GM21717 (cell line): Measurements from ENCODE around the gene ROR1.

Source experiments
- ATAC-seq: cut with Tn5 transposase; IDR thresholded peaks from one replicate; pipeline ENCODE4 v1.9.1; 2021; ENCODE audit warnings: mild to moderate bottlenecking, moderate library complexity; ENCODE audit not compliant: unreplicated experiment

Gene ROR1

GRCh38 chr1:64162151-64162550 is 388.3 kb downstream of the ROR1 start:
- no peak for ATAC-seq

DNA sequence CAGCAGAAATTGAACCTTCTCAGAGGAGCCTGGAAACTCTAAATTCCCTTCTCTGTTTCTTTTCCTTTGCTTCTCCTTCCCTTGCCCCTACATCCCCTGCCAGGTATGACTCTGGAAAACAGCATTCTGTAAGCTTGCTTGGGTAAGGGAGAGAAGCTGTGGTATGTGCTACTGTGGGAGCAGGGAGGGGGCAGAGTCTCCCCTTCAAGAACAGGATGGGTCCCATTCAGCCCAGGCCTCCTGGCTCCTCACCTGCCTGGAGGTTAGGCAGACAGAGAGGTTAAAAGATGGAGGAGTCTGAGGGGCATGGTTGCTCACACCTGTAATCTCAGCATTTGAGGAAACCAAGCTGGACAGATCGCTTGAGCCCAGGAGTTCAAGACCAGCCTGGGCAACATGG is 389.0 kb downstream of the ROR1 start:
- no peak for ATAC-seq

DNA sequence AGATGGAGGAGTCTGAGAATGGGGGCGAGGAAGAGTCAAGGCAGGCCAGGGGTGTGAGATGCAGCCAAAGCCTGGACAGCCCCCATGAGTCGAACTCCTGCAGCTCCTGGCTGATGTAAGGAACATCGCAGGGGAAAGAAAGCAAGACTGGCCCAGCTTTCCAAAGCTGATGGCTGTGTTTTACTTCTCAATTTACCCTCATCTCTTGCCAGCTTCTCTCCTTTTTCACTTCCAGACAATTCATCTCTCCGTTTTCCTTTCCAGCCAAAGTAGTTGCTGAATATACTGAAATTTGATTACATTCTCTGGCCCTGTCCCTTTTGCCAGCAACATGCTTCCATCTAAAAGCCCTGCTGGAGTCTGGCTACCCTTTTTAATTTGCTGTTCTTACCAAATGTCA is 389.6 kb downstream of the ROR1 start:
- ATAC-seq, result no peak

GRCh38 chr1:64163970-64164369 is 390.2 kb downstream of the ROR1 start:
- ATAC-seq, result no peak

DNA sequence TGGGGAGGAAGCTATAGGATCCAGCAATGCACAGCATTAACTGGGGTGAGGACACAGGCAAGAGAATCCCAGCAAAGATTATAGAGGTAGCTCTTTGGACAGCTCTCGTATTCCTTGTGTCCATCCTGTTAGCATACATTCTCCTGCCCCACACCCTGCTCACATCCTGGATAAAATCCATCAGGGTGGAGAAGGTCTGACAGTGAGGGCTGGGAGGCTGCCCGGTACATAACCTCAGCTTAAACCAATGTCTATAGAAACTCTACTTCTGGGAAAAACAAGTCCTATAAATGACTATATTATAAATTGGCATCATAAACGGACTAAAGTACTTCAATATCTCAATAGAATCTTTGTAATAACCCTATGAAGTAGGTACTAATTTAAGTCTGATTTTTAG is 392.8 kb downstream of the ROR1 start:
- ATAC-seq, result no peak

DNA sequence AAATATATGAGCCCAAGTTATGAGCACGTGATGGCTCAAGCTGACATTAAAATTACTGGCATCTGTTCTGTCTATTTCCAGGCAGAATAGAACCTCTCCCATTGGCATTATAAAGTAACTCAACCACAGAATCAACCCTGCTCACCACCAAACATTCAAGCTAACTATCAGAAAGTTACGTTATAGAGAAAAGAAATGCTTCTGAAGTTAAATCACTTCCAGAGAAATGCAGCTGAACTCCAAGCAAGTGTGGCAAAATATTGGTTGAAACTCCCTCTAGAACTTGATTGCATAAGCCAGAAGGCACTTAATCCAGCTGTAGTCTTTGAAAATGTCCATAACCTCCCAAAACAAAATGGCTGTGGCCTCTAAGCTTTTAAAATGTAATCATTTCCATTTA is 393.4 kb downstream of the ROR1 start:
- no peak for ATAC-seq

GRCh38 chr1:64171246-64171645 is 397.4 kb downstream of the ROR1 start:
- peak; percentile 12 for ATAC-seq

GRCh38 chr1:64171797-64172281 is 398.0 kb downstream of the ROR1 start:
- peak; percentile 81 for ATAC-seq

DNA sequence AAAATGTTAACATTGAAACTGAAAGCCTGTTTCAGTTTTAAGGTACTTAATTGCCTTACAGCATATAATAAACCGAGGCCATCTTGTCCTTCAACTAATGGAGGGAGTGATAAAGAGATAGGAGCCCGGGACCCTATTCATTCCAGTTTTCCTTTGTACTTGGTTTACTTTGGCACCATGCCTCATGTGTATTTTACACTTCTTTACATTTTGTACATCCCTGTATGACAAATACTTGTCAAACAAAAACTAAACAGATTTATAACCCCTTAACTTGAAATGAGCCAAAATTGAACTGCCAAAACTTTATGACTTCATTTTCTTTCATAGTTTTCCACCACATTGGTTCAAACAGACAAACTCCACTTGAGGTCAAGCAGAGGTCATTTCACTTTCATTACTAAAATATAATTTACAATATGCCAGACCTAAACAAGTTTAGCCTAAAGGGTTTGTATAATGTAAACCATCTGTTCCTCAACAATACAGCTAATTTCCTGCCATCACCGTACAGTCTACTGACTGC is 398.7 kb downstream of the ROR1 start:
- ATAC-seq, result peak; percentile 61

GRCh38 chr1:64173336-64173940 is 399.6 kb downstream of the ROR1 start:
- no peak for ATAC-seq

DNA sequence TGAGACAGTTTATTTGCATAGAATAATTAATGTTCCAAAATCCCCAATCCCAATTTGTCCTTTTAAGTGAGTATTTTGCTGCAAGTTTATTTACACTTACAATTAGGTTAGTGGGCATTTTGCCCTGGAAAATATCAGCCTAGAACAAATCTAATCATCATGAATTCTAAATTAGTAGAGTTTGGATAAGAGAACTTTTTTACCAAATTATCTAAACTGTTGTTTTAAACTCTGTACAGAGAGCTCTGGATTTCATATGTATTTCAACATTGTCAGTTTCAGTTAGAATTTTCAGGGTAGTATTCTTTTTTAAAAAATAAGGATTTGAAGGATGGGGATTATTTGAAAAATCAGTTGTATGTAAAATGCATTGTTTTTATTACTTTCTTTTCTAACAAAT is 401.8 kb downstream of the ROR1 start:
- ATAC-seq, result no peak

GRCh38 chr1:64176659-64177058 is 402.8 kb downstream of the ROR1 start:
- no peak for ATAC-seq

DNA sequence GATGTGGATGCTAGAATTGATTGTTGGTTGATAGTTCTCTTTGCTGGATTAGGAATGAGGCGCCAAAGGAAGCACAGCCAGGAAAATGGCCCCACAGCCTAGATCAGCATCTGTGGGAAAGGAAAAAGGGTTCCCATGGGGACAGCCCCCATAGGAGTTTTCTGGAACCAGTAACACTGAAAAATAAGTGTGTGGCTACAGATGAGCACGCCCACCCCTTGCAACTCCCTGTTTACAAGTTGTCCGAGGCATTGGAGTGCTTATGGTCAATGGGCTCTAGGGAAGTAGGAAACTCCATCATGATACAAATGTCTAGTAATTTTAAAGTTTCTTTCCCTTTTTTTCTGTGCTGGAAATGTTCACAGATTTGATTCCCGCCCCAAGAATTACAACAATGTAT is 405.8 kb downstream of the ROR1 start:
- ATAC-seq, result no peak

- no peak for ATAC-seq
Observed at GRCh38 chr1:64182207-64182606, 408.4 kb downstream of the ROR1 start.

DNA sequence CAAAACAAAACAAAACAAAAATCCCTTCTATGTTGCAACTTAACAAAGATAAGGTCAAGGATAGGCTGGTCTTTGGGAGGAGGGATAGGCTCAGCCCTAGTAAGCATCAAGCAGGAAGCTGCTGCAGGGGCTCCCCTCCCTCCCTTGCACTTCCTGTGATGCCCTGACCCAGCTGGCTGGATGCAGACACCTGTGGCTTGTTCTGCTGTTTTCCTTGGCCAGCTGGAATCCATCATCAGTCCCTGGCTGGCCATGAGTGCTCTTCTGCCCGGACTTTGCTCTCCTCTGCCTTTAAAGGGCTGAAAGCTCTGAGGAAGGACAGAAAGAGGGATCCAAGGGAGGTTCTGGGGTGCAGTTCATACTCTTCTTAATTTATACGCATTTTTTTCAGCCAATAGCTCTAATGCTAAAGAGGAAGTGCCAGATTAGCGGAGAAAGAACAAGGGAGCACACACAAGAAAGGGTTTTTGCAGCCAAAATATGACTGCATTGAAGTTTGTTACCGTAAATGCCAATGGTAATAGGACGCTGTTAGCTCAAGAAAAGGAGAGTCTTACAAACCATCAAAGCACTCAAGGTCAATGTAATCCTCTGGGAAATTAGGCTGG is 409.7 kb downstream of the ROR1 start:
- ATAC-seq, result no peak

DNA sequence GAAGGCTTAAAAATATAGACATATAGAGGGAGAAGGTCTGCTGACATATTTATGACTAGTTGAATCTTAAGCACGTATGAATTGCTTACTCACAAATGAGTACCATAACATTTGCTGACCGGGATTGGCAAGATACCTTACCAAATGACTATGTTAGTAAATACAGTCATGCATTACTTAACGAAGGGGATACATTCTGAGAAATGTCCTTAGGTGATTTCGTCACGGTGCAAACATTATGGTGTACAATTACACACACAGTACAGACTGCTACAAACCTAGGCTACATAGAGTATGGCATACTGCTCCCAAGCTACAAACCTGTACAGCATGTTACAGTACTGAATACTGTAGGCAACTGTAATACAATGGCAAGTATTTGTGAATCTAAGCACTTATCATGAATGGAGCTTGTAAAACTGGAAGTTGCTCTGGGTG is 410.2 kb downstream of the ROR1 start:
- ATAC-seq, result no peak

DNA sequence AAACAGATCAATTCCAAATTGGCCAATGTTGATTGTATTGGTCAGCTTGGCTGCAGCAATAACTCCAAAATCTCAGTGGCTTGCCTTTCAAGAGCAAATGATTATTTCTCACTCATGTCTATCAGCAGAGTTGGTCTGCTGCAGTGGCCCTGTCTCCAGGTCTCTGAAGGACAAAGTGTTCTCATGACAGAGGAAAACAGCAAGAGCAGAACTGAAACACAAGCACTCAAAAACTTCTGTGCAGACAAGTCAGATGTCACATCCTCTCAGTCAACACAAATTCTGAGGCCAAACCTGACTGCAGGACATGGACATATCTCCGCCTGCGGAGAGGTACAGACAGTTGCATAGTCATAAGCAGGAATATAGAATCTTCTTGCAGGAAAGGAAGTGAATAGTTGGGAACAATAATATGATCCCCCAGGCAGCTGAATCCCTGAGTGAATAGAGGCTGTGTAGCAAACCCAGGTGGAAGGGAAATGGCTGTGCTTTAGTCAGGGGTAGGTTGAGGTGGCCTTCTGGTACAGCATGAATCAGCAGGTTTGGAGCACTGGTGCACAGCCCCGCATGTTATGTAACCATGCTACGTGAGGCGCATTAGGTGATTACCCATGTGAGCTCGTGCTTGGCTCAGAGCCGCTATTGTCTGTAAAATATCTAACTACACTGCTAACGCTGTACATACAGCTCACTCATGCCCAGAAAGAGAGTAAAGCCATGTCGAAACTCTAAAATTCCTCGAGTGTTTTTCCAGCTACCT is 412.5 kb downstream of the ROR1 start:
- no peak for ATAC-seq

GRCh38 chr1:64186898-64187280 is 413.1 kb downstream of the ROR1 start:
- ATAC-seq, result no peak

DNA sequence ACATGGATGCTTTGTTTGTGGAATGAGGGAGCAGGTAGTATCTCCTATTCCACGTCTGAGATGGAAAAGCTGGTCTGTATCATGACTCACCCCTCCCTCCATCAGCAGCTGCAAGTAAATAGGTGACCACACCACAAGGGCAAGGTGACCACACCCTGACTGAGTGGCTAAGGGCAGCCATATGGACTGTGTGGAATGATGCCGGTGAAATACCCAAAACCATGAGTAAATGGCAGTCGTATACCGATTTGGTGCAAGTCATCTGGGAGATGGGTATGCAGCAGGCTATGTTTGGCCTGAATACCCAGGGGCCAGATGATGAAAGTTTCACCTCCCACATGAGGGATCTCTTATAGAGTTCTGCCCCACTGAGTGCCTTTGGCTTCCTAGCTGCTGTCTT is 413.8 kb downstream of the ROR1 start:
- no peak for ATAC-seq

GRCh38 chr1:64192290-64192689 is 418.5 kb downstream of the ROR1 start:
- no peak for ATAC-seq

- ATAC-seq, result no peak
Observed at GRCh38 chr1:64194168-64195080, 420.6 kb downstream of the ROR1 start.
